Lower leg skin (tissue), 4 donors: ENCODE data around the gene FCAMR. TPM values are rescaled to one million over a fixed set of nuclear protein-coding genes. Genes with fewer than 3 reads are reported as not detected.

Experiments
- DNase-seq, 2 donors: peaks; one replicate each; pipeline ENCODE4 v3.0.0-alpha.2; 2019; ENCODE audit warnings: low spot score in 2 of 2
- H3K4me3 ChIP-seq: fragments of 200-600 bp; sonication (generic); 2 replicates; pipeline ENCODE4 v1.5.1; 2017; ENCODE audit warnings: mild to moderate bottlenecking, low read depth; ENCODE audit not compliant: poor library complexity, severe bottlenecking
- CTCF ChIP-seq, 3 donors: fragments of 450-650 bp; IDR thresholded peaks; one replicate each; pipeline ENCODE4 v1.5.1; 2016; ENCODE audit warnings: antibody characterized with exemption in 3 of 3, mild to moderate bottlenecking in 3 of 3, moderate library complexity in 2 of 3
- POLR2A ChIP-seq, 2 donors: fragments of 450-650 bp; IDR thresholded peaks; one replicate each; pipeline ENCODE4 v1.6.1; 2016 to 2017; ENCODE audit warnings: antibody characterized with exemption in 2 of 2, mild to moderate bottlenecking in 1 of 2, moderate library complexity in 1 of 2
- WGBS, 2 donors: methylation state at CpG; one replicate each; pipeline ENCODE4 v1.1.5; 2018; 5-methylcytosine and 5-hydroxymethylcytosine counted together
- intact Hi-C: fragments of 100-400 bp; cut with DNase I; formaldehyde crosslinking; loops from one replicate; pipeline ENCODE4 v1.15.0; 2023; ENCODE audit warnings: low total_unique reads
- total RNA-seq, 4 donors: library from RNA; depleted of rRNA; stranded (reverse); fragments of >200 nt; gene quantifications; one replicate each; pipeline ENCODE4 v1.1.0, GENCODE V29; 2016

The FCAMR gene
- total RNA-seq, 4 donors from 2014 or later: not detected

GRCh38 chr1:206960676-206961386 is 9.4 kb downstream of the FCAMR start:
- no peak for DNase-seq
- whole genome bisulfite sequencing, 2 donors: 86 to 88% methylated on average over 6 of the region's 6 CpGs
- intact Hi-C loops: no loop called here

GRCh38 chr1:206958144-206958543 is 12.1 kb downstream of the FCAMR start:
- 87 to 94% methylated on average over 2 of the region's 2 CpGs for WGBS, 2 donors
- no peak for TF ChIP-seq POLR2A (IDR thresholded peaks at IDR 0.05)
- DNase-seq: no peak
- intact Hi-C loops: no loop called here
- no peak overlapping the region for H3K4me3 ChIP-seq

More at GRCh38 chr1:206960676-206961386, 9.4 kb downstream of the FCAMR start:
- TF ChIP-seq CTCF (IDR thresholded peaks at IDR 0.05) (no peak), POLR2A (IDR thresholded peaks at IDR 0.05) (no peak)
- no peak overlapping the region for H3K4me3 ChIP-seq

- TF ChIP-seq POLR2A (IDR thresholded peaks at IDR 0.05) (no peak), CTCF (IDR thresholded peaks at IDR 0.05) (no peak)
- DNase-seq: no peak
These were observed 12.6 kb downstream of the FCAMR start for GRCh38 chr1:206957639-206958038.

GRCh38 chr1:206955476-206956451 is 14.5 kb downstream of the FCAMR start:
- no peak overlapping the region for H3K4me3 ChIP-seq
- intact Hi-C loops: no loop called here
- TF ChIP-seq CTCF (IDR thresholded peaks at IDR 0.05) (no peak), POLR2A (IDR thresholded peaks at IDR 0.05) (no peak)
- no peak for DNase-seq
- 51 to 53% methylated on average over 11 of the region's 11 CpGs for WGBS, 2 donors

More at GRCh38 chr1:206957639-206958038, 12.6 kb downstream of the FCAMR start:
- no peak overlapping the region for H3K4me3 ChIP-seq
- WGBS, 2 donors: 82 to 88% methylated on average over 5 of the region's 5 CpGs
- intact Hi-C loops: no loop called here

GRCh38 chr1:206954459-206955342 is 15.6 kb downstream of the FCAMR start:
- H3K4me3 ChIP-seq: no peak overlapping the region
- TF ChIP-seq POLR2A (IDR thresholded peaks at IDR 0.05) (no peak), CTCF (IDR thresholded peaks at IDR 0.05) (no peak)
- 75 to 76% methylated on average over 10 of the region's 10 CpGs for WGBS, 2 donors
- intact Hi-C loops: no loop called here
- no peak for DNase-seq
